Peyer's patch (tissue), 4 donors: ENCODE results near the gene MBLAC1. TPM values are rescaled to one million over a fixed set of nuclear protein-coding genes. Genes with fewer than 3 reads are reported as not detected.

Source experiments
- DNase-seq, 3 donors: peaks; one replicate each; pipeline ENCODE4 v3.0.0-alpha.2; 2017 to 2019
- H3K27ac ChIP-seq, 4 donors: fragments of 200-600 bp; sonication (generic); one replicate each; pipeline ENCODE4 v1.5.1; 2016 to 2019
- H3K27me3 ChIP-seq, 2 donors: fragments of 200-600 bp; sonication (generic); one replicate each; pipeline ENCODE4 v1.5.1; 2019
- H3K36me3 ChIP-seq, 3 donors: fragments of 200-600 bp; sonication (generic); one replicate each; pipeline ENCODE4 v1.5.1; 2016 to 2019
- H3K4me1 ChIP-seq, 4 donors: fragments of 200-600 bp; sonication (generic); one replicate each; pipeline ENCODE4 v1.5.1; 2016 to 2019
- H3K4me3 ChIP-seq, 4 donors: fragments of 200-600 bp; sonication (generic); 1 replicate in 3 of 4; 2 replicates in 1 of 4; pipeline ENCODE4 v1.5.1; 2016 to 2019; ENCODE audit warnings: mild to moderate bottlenecking in 1 of 4
- H3K9me3 ChIP-seq, 4 donors: fragments of 200-600 bp; sonication (generic); one replicate each; pipeline ENCODE4 v1.5.1; 2016 to 2019; ENCODE audit warnings: mild to moderate bottlenecking in 1 of 4
- CTCF ChIP-seq, 6 experiments: fragments of 450-650 bp in 4 of 6; fragments of 200-600 bp in 2 of 6; sonication (generic) in 1 of 6; IDR thresholded peaks; one replicate each; pipeline ENCODE4 v1.5.1; 2017 to 2019; ENCODE audit warnings: antibody characterized with exemption in 6 of 6, mild to moderate bottlenecking in 3 of 6, moderate library complexity in 1 of 6
- POLR2A ChIP-seq, 2 donors: fragments of 450-650 bp; IDR thresholded peaks; one replicate each; pipeline ENCODE4 v1.5.1; 2017; ENCODE audit warnings: antibody characterized with exemption in 2 of 2, mild to moderate bottlenecking in 2 of 2, moderate library complexity in 2 of 2
- total RNA-seq, 4 donors: library from RNA; depleted of rRNA; stranded (reverse); fragments of >200 nt; gene quantifications; one replicate each; pipeline ENCODE4 v1.1.0, GENCODE V29; 2016

Gene MBLAC1
- total RNA-seq, 4 donors from 2014 or later = 3.2 to 10.5 (median 3.9) TPM

GRCh38 chr7:100157334-100158228 lies 30.8 kb downstream of the MBLAC1 start:
- Histone ChIP-seq H3K4me3 (peak overlapping the region; percentile 80 to 95 (median 84)), H3K4me1 (peaks cover 0 to 57% (median 11%) of the 10 kb centered on the region in 4 donors), H3K27me3 (no peaks in the 10 kb centered on the region), H3K9me3 (no peaks in the 10 kb centered on the region), H3K27ac (peak overlapping the region; percentile 77 to 95 (median 86)), H3K36me3 (peaks cover 0 to 33% (median 0%) of the 10 kb centered on the region in 3 donors)
- DNase-seq = peak in 1 of 3 donors; percentile 69
- TF ChIP-seq POLR2A (IDR thresholded peaks at IDR 0.05) = peak in 1 of 2 donors; percentile 16
- no peak for TF ChIP-seq CTCF (IDR thresholded peaks at IDR 0.05)

GRCh38 chr7:100158229-100159098 lies 31.7 kb downstream of the MBLAC1 start, which contains the start of gene TRAPPC14:
TRAPPC14 (minus strand) TSS chr7:100158723; CDS start chr7:100158499, 224 bp downstream.
- TF ChIP-seq CTCF (IDR thresholded peaks at IDR 0.05) (peak in 2 of 6 experiments; percentile 7 to 16), POLR2A (IDR thresholded peaks at IDR 0.05) (peak; percentile 49 to 61)
- H3K27ac ChIP-seq = peak within 1 kb of the TSS; percentile 77 to 95 (median 86)
- peaks cover 0 to 50% (median 13%) of the 10 kb centered on the region in 4 donors for H3K4me1 ChIP-seq
- no peaks in the 10 kb centered on the region for H3K9me3 ChIP-seq
- peak within 1 kb of the TSS; percentile 80 to 95 (median 84) for H3K4me3 ChIP-seq
- peak; percentile 95 to 97 (median 96) for DNase-seq
- H3K27me3 ChIP-seq = no peaks in the 10 kb centered on the region
- peaks cover 0 to 27% (median 0%) of the 10 kb centered on the region in 3 donors for H3K36me3 ChIP-seq

- Histone ChIP-seq H3K27me3 (no peaks in the 10 kb centered on the region), H3K4me1 (peaks cover 0 to 43% (median 13%) of the 10 kb centered on the region in 4 donors), H3K27ac (peak overlapping the region in 3 of 4 donors; percentile 80 to 95 (median 92)), H3K4me3 (peak overlapping the region; percentile 80 to 95 (median 84)), H3K36me3 (peaks cover 0 to 21% (median 0%) of the 10 kb centered on the region in 3 donors), H3K9me3 (no peaks in the 10 kb centered on the region)
- no peak for DNase-seq
- TF ChIP-seq CTCF (IDR thresholded peaks at IDR 0.05) (no peak), POLR2A (IDR thresholded peaks at IDR 0.05) (no peak)
These were observed 32.4 kb downstream of the MBLAC1 start for GRCh38 chr7:100159099-100159623.

GRCh38 chr7:100160067-100160466 lies 33.3 kb downstream of the MBLAC1 start:
- no peaks in the 10 kb centered on the region for H3K27me3 ChIP-seq
- DNase-seq = no peak
- H3K4me3 ChIP-seq = no peak overlapping the region
- H3K9me3 ChIP-seq = no peaks in the 10 kb centered on the region
- H3K4me1 ChIP-seq = peaks cover 0 to 34% (median 13%) of the 10 kb centered on the region in 4 donors
- H3K36me3 ChIP-seq = peaks cover 0 to 18% (median 0%) of the 10 kb centered on the region in 3 donors
- H3K27ac ChIP-seq = no peak overlapping the region
- TF ChIP-seq CTCF (IDR thresholded peaks at IDR 0.05) (no peak), POLR2A (IDR thresholded peaks at IDR 0.05) (no peak)

- H3K4me3 ChIP-seq = no peak overlapping the region
- no peaks in the 10 kb centered on the region for H3K27me3 ChIP-seq
- H3K27ac ChIP-seq = peak overlapping the region in 3 of 4 donors; percentile 10 to 62 (median 32)
- DNase-seq = peak in 2 of 3 donors; percentile 37 to 74
- H3K36me3 ChIP-seq = no peaks in the 10 kb centered on the region
- peaks cover 0 to 17% (median 7%) of the 10 kb centered on the region in 4 donors for H3K4me1 ChIP-seq
- no peak for TF ChIP-seq CTCF (IDR thresholded peaks at IDR 0.05)
- TF ChIP-seq POLR2A (IDR thresholded peaks at IDR 0.05) = no peak
- H3K9me3 ChIP-seq = no peaks in the 10 kb centered on the region
These were observed 36.3 kb downstream of the MBLAC1 start for GRCh38 chr7:100163006-100163531.
